Choroid plexus epithelial cell (primary cell): ENCODE results near the gene ITGB8.

Experiments used
- DNase-seq: peaks from one replicate; pipeline ENCODE4 v3.0.0-alpha.2; 2010; ENCODE audit warnings: low read depth
- H3K4me3 ChIP-seq: 2 replicates; pipeline ENCODE4 v1.5.1; 2011; ENCODE audit warnings: low read depth, mild to moderate bottlenecking, control low read depth, low read length, moderate library complexity
- TF ChIP-seq, protein P1 (sequence below): conservative IDR thresholded peaks from 2 replicates; pipeline ENCODE4 v1.5.1; 2011; ENCODE audit warnings: low read depth, mild to moderate bottlenecking, control low read depth, inconsistent platforms, low read length, moderate library complexity

Gene ITGB8

DNA sequence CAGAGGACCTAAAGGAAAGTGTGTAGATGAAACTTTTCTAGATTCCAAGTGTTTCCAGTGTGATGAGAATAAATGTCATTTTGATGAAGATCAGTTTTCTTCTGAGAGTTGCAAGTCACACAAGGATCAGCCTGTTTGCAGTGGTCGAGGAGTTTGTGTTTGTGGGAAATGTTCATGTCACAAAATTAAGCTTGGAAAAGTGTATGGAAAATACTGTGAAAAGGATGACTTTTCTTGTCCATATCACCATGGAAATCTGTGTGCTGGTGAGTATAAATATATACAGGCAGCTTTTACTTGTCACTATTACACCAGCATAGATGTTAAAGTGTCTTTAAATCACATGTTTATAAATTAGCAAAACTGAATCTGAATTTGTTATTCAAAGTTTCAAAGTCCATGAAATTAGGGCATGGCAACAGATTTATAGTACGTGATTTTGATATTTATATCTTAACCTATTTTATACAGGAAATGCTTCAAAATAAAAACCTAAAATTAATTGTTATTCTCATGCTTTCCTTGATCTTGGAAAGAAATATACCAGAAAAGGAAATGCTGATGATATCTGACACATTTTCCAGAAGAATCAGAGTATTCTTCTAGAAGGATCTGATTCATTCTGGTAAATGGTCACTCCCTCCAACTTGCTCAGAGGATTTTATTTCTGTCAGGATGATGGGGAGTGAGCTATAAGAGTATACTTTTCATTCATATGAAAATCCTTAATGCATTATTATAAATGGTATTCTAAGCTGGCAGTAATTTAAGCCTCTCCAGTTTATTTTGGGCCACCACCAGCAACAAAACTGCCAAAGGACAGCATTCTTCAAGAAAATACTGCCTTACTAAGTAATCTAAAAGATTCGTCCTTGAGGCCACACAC lies 71.4 kb downstream of the ITGB8 start:
- no peak overlapping the region for H3K4me3 ChIP-seq
- no peak for DNase-seq
- TF ChIP-seq, protein P1, sequence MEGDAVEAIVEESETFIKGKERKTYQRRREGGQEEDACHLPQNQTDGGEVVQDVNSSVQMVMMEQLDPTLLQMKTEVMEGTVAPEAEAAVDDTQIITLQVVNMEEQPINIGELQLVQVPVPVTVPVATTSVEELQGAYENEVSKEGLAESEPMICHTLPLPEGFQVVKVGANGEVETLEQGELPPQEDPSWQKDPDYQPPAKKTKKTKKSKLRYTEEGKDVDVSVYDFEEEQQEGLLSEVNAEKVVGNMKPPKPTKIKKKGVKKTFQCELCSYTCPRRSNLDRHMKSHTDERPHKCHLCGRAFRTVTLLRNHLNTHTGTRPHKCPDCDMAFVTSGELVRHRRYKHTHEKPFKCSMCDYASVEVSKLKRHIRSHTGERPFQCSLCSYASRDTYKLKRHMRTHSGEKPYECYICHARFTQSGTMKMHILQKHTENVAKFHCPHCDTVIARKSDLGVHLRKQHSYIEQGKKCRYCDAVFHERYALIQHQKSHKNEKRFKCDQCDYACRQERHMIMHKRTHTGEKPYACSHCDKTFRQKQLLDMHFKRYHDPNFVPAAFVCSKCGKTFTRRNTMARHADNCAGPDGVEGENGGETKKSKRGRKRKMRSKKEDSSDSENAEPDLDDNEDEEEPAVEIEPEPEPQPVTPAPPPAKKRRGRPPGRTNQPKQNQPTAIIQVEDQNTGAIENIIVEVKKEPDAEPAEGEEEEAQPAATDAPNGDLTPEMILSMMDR: no peak

DNA sequence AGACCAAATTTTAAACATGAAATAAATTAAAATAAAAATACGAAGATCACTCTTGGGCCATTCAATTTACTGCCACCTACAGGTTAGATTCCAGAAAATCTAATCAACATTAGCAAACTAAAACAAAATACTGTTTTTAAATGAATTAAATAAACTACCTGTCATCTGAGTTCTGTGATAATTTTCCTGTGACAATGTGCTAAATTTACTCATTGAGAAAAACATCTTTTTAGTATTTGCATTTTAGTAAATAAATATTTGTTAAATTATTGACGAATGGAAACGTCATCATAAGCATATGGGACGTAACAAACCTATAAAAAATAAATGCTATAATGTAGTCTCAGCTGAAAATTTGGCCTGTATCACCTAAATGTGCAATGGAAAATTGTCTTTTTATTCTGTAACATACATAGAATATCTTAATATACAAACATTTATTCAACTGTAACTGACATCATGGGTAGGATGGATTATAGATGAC lies 72.1 kb downstream of the ITGB8 start:
- no peak overlapping the region for H3K4me3 ChIP-seq
- DNase-seq: peak; percentile 33
- TF ChIP-seq, protein P1: peak; percentile 51

DNA sequence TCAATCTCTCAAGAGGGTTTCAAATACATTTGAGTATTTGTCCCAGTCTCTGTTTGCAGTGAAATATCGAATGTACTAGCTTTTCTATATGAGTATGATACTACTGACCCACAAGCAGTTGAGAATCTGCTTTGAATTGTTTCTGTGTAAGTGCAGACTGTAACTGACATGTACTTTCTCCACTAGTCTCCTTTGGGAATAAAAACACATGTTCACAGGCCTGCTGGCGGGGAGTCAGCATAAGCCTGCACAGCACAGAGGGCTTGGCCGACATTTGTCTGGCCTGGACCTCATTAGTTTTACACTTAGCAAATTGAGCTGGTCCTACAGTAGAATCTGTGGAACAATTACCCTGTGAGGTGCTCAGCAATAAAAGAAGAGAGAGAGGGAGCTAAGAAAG lies 72.6 kb downstream of the ITGB8 start:
- no peak overlapping the region for H3K4me3 ChIP-seq
- TF ChIP-seq, protein P1: no peak
- DNase-seq: peak; percentile 31

DNA sequence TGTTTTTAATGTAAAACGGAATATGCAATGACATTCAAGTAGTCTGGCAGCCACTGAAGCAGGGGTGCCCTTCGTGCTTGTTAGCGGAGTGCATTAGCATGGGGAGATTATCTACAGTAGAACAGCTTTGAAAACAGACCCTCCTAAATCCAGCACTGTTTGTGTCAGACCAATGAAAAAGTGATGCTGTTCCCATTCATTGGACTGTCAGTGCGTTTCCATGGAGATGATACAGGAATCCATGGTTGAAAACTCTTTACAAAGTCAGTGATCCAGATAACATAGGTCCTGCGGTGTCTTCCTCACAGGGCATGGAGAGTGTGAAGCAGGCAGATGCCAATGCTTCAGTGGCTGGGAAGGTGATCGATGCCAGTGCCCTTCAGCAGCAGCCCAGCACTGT lies 73.6 kb downstream of the ITGB8 start:
- H3K4me3 ChIP-seq: no peak overlapping the region
- DNase-seq: no peak
- TF ChIP-seq, protein P1: no peak

DNA sequence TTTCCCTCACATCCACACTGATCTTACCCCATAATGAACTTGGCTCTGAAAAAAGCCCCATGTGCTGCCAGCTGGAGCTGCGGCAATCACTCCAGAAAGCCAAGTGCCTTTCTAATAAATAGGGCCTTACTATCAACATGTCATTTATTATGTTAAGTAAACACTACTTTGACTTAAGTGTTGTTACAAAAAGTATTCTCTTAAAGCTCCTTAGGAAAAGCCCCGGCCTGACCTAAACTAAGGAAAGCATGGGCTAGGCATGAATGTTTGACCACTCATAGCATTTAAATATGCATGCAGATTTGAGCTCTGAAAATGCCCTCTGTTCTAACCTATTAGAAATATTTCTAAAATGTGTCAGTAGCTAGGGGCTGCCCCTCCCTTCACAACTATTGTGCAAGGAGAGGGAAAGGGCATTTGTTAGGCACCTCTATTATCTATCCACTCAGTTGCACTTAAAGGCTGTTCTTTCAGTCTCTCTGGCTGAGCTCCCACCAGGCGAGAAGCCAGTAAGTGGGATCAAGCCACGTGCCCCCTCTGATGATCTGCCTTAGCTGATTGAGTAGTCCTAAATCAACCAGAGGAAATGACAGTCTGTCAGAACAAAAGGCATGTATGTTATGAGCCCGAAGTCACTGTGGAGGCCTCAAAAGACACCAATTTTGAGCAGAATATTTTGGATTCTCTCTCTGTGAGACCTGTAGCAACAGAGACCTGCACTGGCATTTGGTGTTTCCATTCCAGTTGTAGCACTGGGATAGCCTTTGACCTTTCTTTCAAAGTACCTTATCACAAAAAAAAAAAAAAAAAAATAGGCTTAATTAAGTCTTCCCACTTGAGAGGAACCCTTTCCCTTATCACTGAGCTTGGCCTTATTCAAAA lies 77.1 kb downstream of the ITGB8 start:
- H3K4me3 ChIP-seq: no peak overlapping the region
- peak; percentile 57 for DNase-seq
- TF ChIP-seq, protein P1: no peak

DNA sequence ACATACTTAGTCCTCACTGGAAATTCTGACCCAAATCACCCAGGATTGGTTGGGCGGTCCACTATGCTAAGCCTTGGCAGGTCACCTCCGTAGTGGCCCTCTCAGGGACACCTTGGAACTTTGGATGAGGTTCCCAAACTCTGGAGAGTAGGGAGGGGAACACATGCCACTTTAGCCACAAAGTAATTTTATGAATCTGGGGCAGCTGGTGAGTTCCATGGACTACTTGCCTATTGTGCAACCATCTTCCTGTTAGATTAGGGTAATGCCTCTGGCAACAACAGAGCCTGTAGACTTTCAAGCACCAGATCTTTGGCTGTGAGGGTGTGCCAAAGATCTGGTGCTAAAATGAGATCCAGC lies 77.7 kb downstream of the ITGB8 start:
- no peak overlapping the region for H3K4me3 ChIP-seq
- TF ChIP-seq, protein P1: no peak
- peak; percentile 41 for DNase-seq
